ENCODE data around the gene NUDC.

NUDC gene

GRCh38 chr1:26910343-26911160 lies 11.0 kb upstream of the NUDC start:
- Histone ChIP-seq H2AFZ (ENCODE audit: low read depth) (no peak overlapping the region), H3K36me3 (ENCODE audit: insufficient read depth) (no peaks in the 10 kb centered on the region)

GRCh38 chr1:26911399-26912146 lies 10.0 kb upstream of the NUDC start:
- no peaks in the 10 kb centered on the region for H3K4me1 ChIP-seq (ENCODE audit: low read depth, poor library complexity, severe bottlenecking)
- no peak overlapping the region for H3K27ac ChIP-seq
- no peak overlapping the region for H3K4me2 ChIP-seq
- no peak for TF ChIP-seq CTCF (conservative IDR thresholded peaks at IDR 0.05; ENCODE audit: low read depth, low read length)
- H3K4me3 ChIP-seq (IDR thresholded peaks at IDR 0.05; ENCODE audit: insufficient read depth, low read depth, low read length): no peak overlapping the region
- H2AFZ ChIP-seq (ENCODE audit: low read depth): no peak overlapping the region
- H3K36me3 ChIP-seq (ENCODE audit: insufficient read depth): no peaks in the 10 kb centered on the region
- no peak overlapping the region for H3K9ac ChIP-seq
- H3K27me3 ChIP-seq (ENCODE audit: insufficient read depth, low read depth): no peaks in the 10 kb centered on the region
- no peaks in the 10 kb centered on the region for H4K20me1 ChIP-seq (ENCODE audit: insufficient read depth)
- no peaks in the 10 kb centered on the region for H3K79me2 ChIP-seq (ENCODE audit: insufficient read depth, low read depth)

More at GRCh38 chr1:26910343-26911160, 11.0 kb upstream of the NUDC start:
- Histone ChIP-seq H3K79me2 (ENCODE audit: insufficient read depth, low read depth) (no peaks in the 10 kb centered on the region), H4K20me1 (ENCODE audit: insufficient read depth) (no peaks in the 10 kb centered on the region), H3K4me1 (ENCODE audit: low read depth, poor library complexity, severe bottlenecking) (no peaks in the 10 kb centered on the region), H3K27me3 (ENCODE audit: insufficient read depth, low read depth) (no peaks in the 10 kb centered on the region), H3K4me2 (no peak overlapping the region), H3K9ac (no peak overlapping the region), H3K4me3 (IDR thresholded peaks at IDR 0.05; ENCODE audit: insufficient read depth, low read depth, low read length) (no peak overlapping the region), H3K27ac (no peak overlapping the region)
- no peak for TF ChIP-seq CTCF (conservative IDR thresholded peaks at IDR 0.05; ENCODE audit: low read depth, low read length)

- Histone ChIP-seq H3K27me3 (ENCODE audit: insufficient read depth, low read depth) (no peaks in the 10 kb centered on the region), H3K79me2 (ENCODE audit: insufficient read depth, low read depth) (no peaks in the 10 kb centered on the region), H3K27ac (no peak overlapping the region), H3K4me3 (IDR thresholded peaks at IDR 0.05; ENCODE audit: insufficient read depth, low read depth, low read length) (no peak overlapping the region), H3K36me3 (ENCODE audit: insufficient read depth) (no peaks in the 10 kb centered on the region), H3K4me2 (no peak overlapping the region), H4K20me1 (ENCODE audit: insufficient read depth) (no peaks in the 10 kb centered on the region), H3K9ac (no peak overlapping the region), H2AFZ (ENCODE audit: low read depth) (no peak overlapping the region), H3K4me1 (ENCODE audit: low read depth, poor library complexity, severe bottlenecking) (no peaks in the 10 kb centered on the region)
- TF ChIP-seq CTCF (conservative IDR thresholded peaks at IDR 0.05; ENCODE audit: low read depth, low read length): no peak
Measured at GRCh38 chr1:26912147-26912490, 9.4 kb upstream of the NUDC start.

- no peak overlapping the region for H3K9ac ChIP-seq
- no peaks in the 10 kb centered on the region for H3K79me2 ChIP-seq (ENCODE audit: insufficient read depth, low read depth)
- H3K27me3 ChIP-seq (ENCODE audit: insufficient read depth, low read depth): no peaks in the 10 kb centered on the region
- TF ChIP-seq CTCF (conservative IDR thresholded peaks at IDR 0.05; ENCODE audit: low read depth, low read length): no peak
- no peak overlapping the region for H2AFZ ChIP-seq (ENCODE audit: low read depth)
- H3K4me3 ChIP-seq (IDR thresholded peaks at IDR 0.05; ENCODE audit: insufficient read depth, low read depth, low read length): no peak overlapping the region
- H3K4me2 ChIP-seq: no peak overlapping the region
- H3K4me1 ChIP-seq (ENCODE audit: low read depth, poor library complexity, severe bottlenecking): no peaks in the 10 kb centered on the region
- no peaks in the 10 kb centered on the region for H4K20me1 ChIP-seq (ENCODE audit: insufficient read depth)
- no peaks in the 10 kb centered on the region for H3K36me3 ChIP-seq (ENCODE audit: insufficient read depth)
- H3K27ac ChIP-seq: no peak overlapping the region
Measured at GRCh38 chr1:26913389-26913753, 8.2 kb upstream of the NUDC start.
